SK-N-SH (cell line): ENCODE data around the gene ARHGEF4. TPM values are rescaled to one million over a fixed set of nuclear protein-coding genes. Genes with fewer than 3 reads are reported as not detected.

Experiments
- CTCF ChIA-PET: fragments of 300-600, 350-600 bp; formaldehyde crosslinking; extraction: SDS; loops from one replicate; lab custom pipeline; 2021; lab: Yijun Ruan, JAX
- POLR2A ChIA-PET: fragments of 350-600 bp; sonication (Branson Sonifier 250); formaldehyde crosslinking; extraction: SDS; loops from one replicate; lab custom pipeline; 2020; ENCODE audit warnings: antibody characterized with exemption, inconsistent platforms; lab: Yijun Ruan, JAX
- DNase-seq: peaks from one replicate; pipeline ENCODE4 v3.0.0; 2012
- H2AFZ ChIP-seq: fragments of 200-600 bp; sonication (generic); 2 replicates; pipeline ENCODE4 v1.8.1; 2016; ENCODE audit warnings: antibody characterized with exemption, mild to moderate bottlenecking, low read depth
- H3F3A ChIP-seq: fragments of 200-600 bp; sonication (generic); replicated peaks from 2 replicates; pipeline ENCODE3; 2016; ENCODE audit warnings: antibody characterized with exemption, mild to moderate bottlenecking; ENCODE audit not compliant: insufficient read depth
- H3K27ac ChIP-seq, 2 experiments: fragments of 200-500 bp in 1 of 2; fragments of 200-600 bp in 1 of 2; sonication (Bioruptor generic) in 1 of 2; sonication (generic), shearing (Covaris generic) in 1 of 2; 2 replicates each; pipeline versions ENCODE4 v1.5.1 to v1.6.1; 2014 to 2016; ENCODE audit warnings: low read depth in 2 of 2, inconsistent platforms in 1 of 2, low read length in 1 of 2, mild to moderate bottlenecking in 1 of 2, mixed read lengths in 1 of 2
- H3K27me3 ChIP-seq: fragments of 200-600 bp; sonication (generic), shearing (Covaris generic); 2 replicates; pipeline ENCODE4 v1.6.1; 2016; ENCODE audit warnings: mixed run types; ENCODE audit not compliant: insufficient read depth
- H3K36me3 ChIP-seq, 2 experiments: fragments of 200-500 bp in 1 of 2; fragments of 200-600 bp in 1 of 2; sonication (Bioruptor generic) in 1 of 2; sonication (generic) in 1 of 2; replicated peaks in 1 of 2; 2 replicates each; pipeline versions ENCODE3 to v1.5.1; 2014 to 2016; ENCODE audit warnings: low read length in 1 of 2, mild to moderate bottlenecking in 1 of 2; ENCODE audit not compliant: insufficient read depth in 2 of 2, control insufficient read depth in 1 of 2
- H3K4me1 ChIP-seq, 2 experiments: fragments of 200-500 bp in 1 of 2; fragments of 200-600 bp in 1 of 2; sonication (Bioruptor generic) in 1 of 2; sonication (generic), shearing (Covaris generic) in 1 of 2; 2 replicates each; pipeline versions ENCODE4 v1.5.1 to v1.6.1; 2014 to 2016; ENCODE audit warnings: low read depth in 1 of 2, low read length in 1 of 2, mixed run types in 1 of 2; ENCODE audit not compliant: insufficient read depth in 2 of 2, control insufficient read depth in 1 of 2
- H3K4me2 ChIP-seq: fragments of 200-600 bp; sonication (generic), shearing (Covaris generic); 2 replicates; pipeline ENCODE4 v1.6.1; 2017; ENCODE audit warnings: mixed run types
- H3K4me3 ChIP-seq, 2 experiments: fragments of 200-500 bp in 1 of 2; fragments of 200-600 bp in 1 of 2; sonication (Bioruptor generic) in 1 of 2; sonication (generic), shearing (Covaris generic) in 1 of 2; 2 replicates each; pipeline versions ENCODE4 v1.5.1 to v1.8.1; 2014 to 2016; ENCODE audit warnings: low read depth in 2 of 2, inconsistent platforms in 1 of 2, low read length in 1 of 2, mild to moderate bottlenecking in 1 of 2, mixed read lengths in 1 of 2, moderate library complexity in 1 of 2
- H3K79me2 ChIP-seq: fragments of 200-600 bp; sonication (generic); 2 replicates; pipeline ENCODE4 v1.8.1; 2017; ENCODE audit warnings: mild to moderate bottlenecking; ENCODE audit not compliant: insufficient read depth
- H3K9ac ChIP-seq: fragments of 200-600 bp; sonication (generic); 2 replicates; pipeline ENCODE4 v1.6.1; 2017; ENCODE audit warnings: mixed run types
- H3K9me2 ChIP-seq: fragments of 200-600 bp; sonication (generic); 2 replicates; pipeline ENCODE4 v1.6.1; 2017; ENCODE audit warnings: mixed run types
- H3K9me3 ChIP-seq: fragments of 200-600 bp; sonication (generic); 2 replicates; pipeline ENCODE4 v1.6.1; 2017; ENCODE audit warnings: mixed run types, mild to moderate bottlenecking, moderate library complexity
- H4K20me1 ChIP-seq: fragments of 200-600 bp; sonication (generic); 2 replicates; pipeline ENCODE4 v1.6.1; 2017; ENCODE audit warnings: mild to moderate bottlenecking, mixed run types; ENCODE audit not compliant: insufficient read depth
- CTCF ChIP-seq: fragments of 200-600 bp; sonication (generic); IDR thresholded peaks from 2 replicates; pipeline ENCODE4 v1.6.1; 2017; ENCODE audit warnings: antibody characterized with exemption, mild to moderate bottlenecking, moderate library complexity
- FOSL2 ChIP-seq: IDR thresholded peaks from 2 replicates; pipeline ENCODE4 v1.4.0; 2012; ENCODE audit warnings: low read depth, mild to moderate bottlenecking, moderate library complexity, borderline replicate concordance
- GATA2 ChIP-seq: sonication (generic); formaldehyde crosslinking; IDR thresholded peaks from 2 replicates; pipeline ENCODE4 v1.5.0; 2020; ENCODE audit warnings: mild to moderate bottlenecking, missing genetic modification reagents
- IRF3 ChIP-seq: fragments of 150-350 bp; IDR thresholded peaks from 2 replicates; pipeline ENCODE4 v1.6.1; 2016; ENCODE audit warnings: mild to moderate bottlenecking, low read depth, low read length
- MAX ChIP-seq: IDR thresholded peaks from 2 replicates; pipeline ENCODE4 v1.4.0; 2012; ENCODE audit warnings: low read depth
- MEF2A ChIP-seq: IDR thresholded peaks from 2 replicates; pipeline ENCODE4 v1.4.0; 2012; ENCODE audit warnings: low read depth, borderline replicate concordance
- NFIC ChIP-seq: IDR thresholded peaks from 2 replicates; pipeline ENCODE4 v1.4.0; 2012; ENCODE audit warnings: borderline replicate concordance
- NRF1 ChIP-seq: IDR thresholded peaks from 2 replicates; pipeline ENCODE4 v1.6.1; 2012; ENCODE audit warnings: low read depth, mild to moderate bottlenecking, low read length
- PBX3 ChIP-seq: IDR thresholded peaks from 2 replicates; pipeline ENCODE4; 2012
- RAD21 ChIP-seq: IDR thresholded peaks from 2 replicates; pipeline ENCODE4 v1.6.1; 2012; ENCODE audit warnings: mild to moderate bottlenecking, low read length
- RCOR1 ChIP-seq: fragments of 150-350 bp; IDR thresholded peaks from 2 replicates; pipeline ENCODE4 v1.6.1; 2017; ENCODE audit warnings: antibody characterized with exemption, low read length
- SMC3 ChIP-seq: IDR thresholded peaks from 2 replicates; pipeline ENCODE4 v1.6.1; 2012; ENCODE audit warnings: low read depth, low read length, improper control_type of control experiment
- TCF12 ChIP-seq: IDR thresholded peaks from 2 replicates; pipeline ENCODE4 v1.4.0; 2012
- USF1 ChIP-seq: IDR thresholded peaks from 2 replicates; pipeline ENCODE4 v1.4.0; 2012; ENCODE audit warnings: low read depth, borderline replicate concordance
- WGBS: methylation state at CpG from one replicate; pipeline ENCODE4 v1.1.6; 2017; ENCODE audit warnings: low lambda C conversion rate; 5-methylcytosine and 5-hydroxymethylcytosine counted together
- polyA plus RNA-seq, 3 experiments: library from polyadenylated mRNA; depleted of rRNA; stranded (reverse); fragments of >200 nt; gene quantifications; 2 replicates each; pipeline ENCODE4 v1.2.3, GENCODE V29; 2012

ARHGEF4 gene
- polyA plus RNA-seq, 1 of the 3 experiments (the other 2 are of a cell fraction), result 2.3 TPM

GRCh38 chr2:131044075-131044756, 207.5 kb downstream of the ARHGEF4 start (continued):
- TF ChIP-seq MAX (no peak), IRF3 (no peak), SMC3 (no peak)
- TF ChIP-seq, all 33 proteins: peak for 0

GRCh38 chr2:131044757-131045150, 208.0 kb downstream of the ARHGEF4 start:
- WGBS, result 91% methylated on average over 11 of the region's 11 CpGs
- TF ChIP-seq PBX3 (no peak), NFIC (no peak), FOSL2 (no peak), USF1 (no peak), MEF2A (no peak)
- ChIA-PET POLR2A (no interaction called here), CTCF (no interaction called here)
- Histone ChIP-seq H3K4me3 (no peak overlapping the region), H3F3A (no peaks in the 10 kb centered on the region), H2AFZ (no peak overlapping the region), H3K9me2 (no peaks in the 10 kb centered on the region), H3K79me2 (peaks cover 8% of the 10 kb centered on the region; the same call in 1 of the 2 replicates), H3K9ac (no peak overlapping the region), H3K27ac (no peak overlapping the region), H3K9me3 (no peaks in the 10 kb centered on the region), H3K36me3 (peaks cover 16 to 38% of the 10 kb centered on the region in 2 experiments), H4K20me1 (peaks cover 25% of the 10 kb centered on the region), H3K27me3 (no peaks in the 10 kb centered on the region), H3K4me2 (no peak overlapping the region), H3K4me1 (peaks cover 0 to 58% of the 10 kb centered on the region in 2 experiments; a peak in 1 of 4 replicates)
- DNase-seq, result no peak

GRCh38 chr2:131045286-131046027, 208.7 kb downstream of the ARHGEF4 start:
- ChIA-PET CTCF (interaction anchor here (0.7 kb wide), 1 partner anchor 12 kb away, joined by 3 read pairs; no protein-coding TSS in a partner anchor), POLR2A (interaction anchor here (1.2 kb wide), 1 partner anchor 9 kb away, joined by 3 read pairs; no protein-coding TSS in a partner anchor)
- no peaks in the 10 kb centered on the region for H3K9me3 ChIP-seq
- H3K27ac ChIP-seq, result no peak overlapping the region; a peak in 1 of 4 replicates
- H3K9ac ChIP-seq, result no peak overlapping the region
- DNase-seq, result no peak
- H4K20me1 ChIP-seq, result peaks cover 28% of the 10 kb centered on the region
- H3K27me3 ChIP-seq, result no peaks in the 10 kb centered on the region
- no peak overlapping the region for H2AFZ ChIP-seq
- no peaks in the 10 kb centered on the region for H3F3A ChIP-seq
- peaks cover 15% of the 10 kb centered on the region; the same call in 1 of the 2 replicates for H3K79me2 ChIP-seq
- no peak overlapping the region for H3K4me2 ChIP-seq
- H3K9me2 ChIP-seq, result no peaks in the 10 kb centered on the region
- H3K4me1 ChIP-seq, result peaks cover 0 to 58% of the 10 kb centered on the region in 2 experiments; a peak in 1 of 4 replicates
- H3K4me3 ChIP-seq, result no peak overlapping the region
- peaks cover 23 to 45% of the 10 kb centered on the region in 2 experiments for H3K36me3 ChIP-seq
- 100% methylated on average over 3 of the region's 8 CpGs for WGBS
- TF ChIP-seq TCF12, result no peak
- no peak for TF ChIP-seq CTCF
- TF ChIP-seq GATA2, result no peak
- no peak for TF ChIP-seq RAD21
- no peak for TF ChIP-seq RCOR1
- no peak for TF ChIP-seq NRF1
